Putamen (tissue), 1 donor: Measurements from ENCODE around the gene EDIL3.

Experiments used
- DNase-seq: peaks from one replicate; pipeline ENCODE4 v3.0.0-alpha.2; 2016; ENCODE audit warnings: low spot score

EDIL3 gene

DNA sequence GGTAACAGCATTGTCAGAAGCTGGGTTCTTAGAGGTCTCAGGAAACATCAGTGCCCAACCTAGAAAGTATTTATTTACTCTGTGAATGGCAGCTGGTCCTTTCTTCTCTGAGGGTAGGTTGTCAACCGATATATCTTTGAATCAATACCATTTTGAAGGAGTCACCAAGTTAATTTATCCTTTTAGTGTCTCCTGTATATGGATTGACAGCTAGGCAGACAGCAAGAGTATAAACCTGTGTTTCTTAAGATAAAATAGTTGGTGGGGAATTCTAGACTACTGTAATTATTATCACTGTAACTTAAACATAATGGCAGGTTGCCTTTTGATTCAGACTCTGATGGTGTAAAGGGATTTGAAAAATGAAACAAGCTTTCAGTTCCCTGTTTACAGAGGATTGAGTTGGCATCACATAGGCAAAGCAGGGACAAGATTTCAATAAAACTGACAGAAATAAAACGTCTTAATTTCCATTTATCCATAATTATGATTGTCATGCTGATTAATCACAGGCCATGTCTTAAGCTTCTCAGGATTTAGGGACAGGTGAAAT is 473.2 kb downstream of the EDIL3 start:
- DNase-seq, result no peak

DNA sequence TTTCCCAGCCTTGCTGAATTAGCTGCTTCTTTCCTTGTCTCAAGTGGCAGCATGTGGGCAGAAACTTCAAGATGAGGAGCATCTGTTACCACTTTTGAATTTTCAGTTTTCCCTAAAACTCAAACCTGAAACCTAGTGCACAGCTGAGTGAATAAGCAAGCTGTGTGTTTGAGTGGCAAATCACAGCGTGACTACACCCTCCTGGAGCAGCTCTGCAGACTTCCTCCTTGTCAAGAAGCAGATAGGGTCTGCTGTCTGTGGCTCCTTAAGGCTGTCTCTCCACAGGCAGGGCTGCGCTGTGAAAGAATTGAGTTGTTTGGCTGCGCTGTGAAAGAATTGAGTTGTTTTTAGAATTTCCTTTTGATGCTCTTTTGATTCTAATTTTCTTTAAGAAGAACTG is 484.4 kb downstream of the EDIL3 start:
- peak; percentile 4 for DNase-seq

DNA sequence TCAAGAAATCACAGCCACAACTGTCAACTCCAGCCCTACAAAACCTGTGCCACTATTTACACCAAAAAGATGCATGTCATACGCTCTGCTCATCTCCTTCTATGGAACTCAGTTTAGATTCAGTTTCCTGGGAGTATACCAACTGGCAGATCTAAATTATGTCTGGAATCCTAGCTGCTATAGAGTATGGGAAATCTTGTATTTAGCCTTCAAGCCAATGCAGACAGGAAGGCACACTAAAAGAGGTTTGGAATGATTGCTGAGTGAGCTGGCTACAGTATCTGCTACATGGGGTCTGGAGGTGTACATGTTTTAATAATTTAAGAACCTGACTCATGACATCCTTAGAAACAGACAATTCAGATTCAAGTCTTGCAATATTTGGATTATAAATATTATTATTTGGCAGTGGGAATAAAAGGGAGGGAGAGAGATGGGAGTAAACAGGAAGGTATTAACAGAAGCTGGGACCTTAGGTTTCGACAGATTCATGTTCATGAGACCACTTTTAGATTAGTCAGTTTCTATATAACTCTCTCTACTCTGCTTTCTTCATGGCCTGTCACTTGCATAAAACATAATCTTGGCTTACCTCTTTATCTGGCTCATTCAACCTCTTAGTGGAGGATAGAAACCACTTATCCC is 485.2 kb downstream of the EDIL3 start:
- DNase-seq, result no peak

DNA sequence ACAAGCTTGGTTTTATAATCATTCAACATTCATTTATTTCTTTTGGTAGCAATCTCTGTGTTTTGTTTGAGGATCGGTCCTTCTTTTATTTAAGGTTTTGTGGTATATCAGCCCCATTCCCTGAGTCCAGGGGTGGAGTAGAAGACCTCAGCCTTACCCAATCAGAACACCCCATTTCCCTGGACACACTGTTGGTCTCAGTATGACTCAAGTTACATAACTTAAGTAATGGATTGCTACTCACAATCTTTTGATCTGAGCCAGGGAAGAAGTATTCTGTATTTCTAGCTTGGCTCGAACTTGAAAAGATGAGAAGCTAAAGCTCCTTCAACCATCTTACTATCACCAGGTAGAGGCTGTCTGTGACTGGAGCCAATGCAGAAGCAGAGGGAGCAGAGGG is 488.8 kb downstream of the EDIL3 start:
- no peak for DNase-seq

DNA sequence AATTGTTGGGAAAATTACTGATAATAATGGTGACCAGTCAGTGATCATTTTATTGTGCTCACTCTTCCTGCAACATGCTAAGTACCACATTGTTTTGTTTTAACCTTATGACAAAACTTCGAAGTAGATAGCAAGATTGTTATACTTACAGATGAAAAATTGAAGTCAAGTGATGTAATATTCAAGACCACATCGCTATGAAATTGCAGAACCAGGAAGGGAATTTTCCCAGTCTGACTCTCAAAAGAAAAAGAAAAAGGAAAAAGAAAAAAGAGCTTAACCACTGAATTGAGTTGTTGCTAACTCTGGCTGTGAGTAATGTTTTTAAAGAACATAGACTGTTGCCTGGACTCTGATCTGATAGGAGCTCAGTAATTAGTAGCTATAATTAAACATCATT is 493.4 kb downstream of the EDIL3 start:
- no peak for DNase-seq
